Measurements from ENCODE around the gene SPATA7.
"Not testable (repeated sequence)": the region's sequence is repeated elsewhere in the genome, so short reads cannot be mapped to it uniquely, and the experiment has no call there.

SPATA7 gene, protein sequence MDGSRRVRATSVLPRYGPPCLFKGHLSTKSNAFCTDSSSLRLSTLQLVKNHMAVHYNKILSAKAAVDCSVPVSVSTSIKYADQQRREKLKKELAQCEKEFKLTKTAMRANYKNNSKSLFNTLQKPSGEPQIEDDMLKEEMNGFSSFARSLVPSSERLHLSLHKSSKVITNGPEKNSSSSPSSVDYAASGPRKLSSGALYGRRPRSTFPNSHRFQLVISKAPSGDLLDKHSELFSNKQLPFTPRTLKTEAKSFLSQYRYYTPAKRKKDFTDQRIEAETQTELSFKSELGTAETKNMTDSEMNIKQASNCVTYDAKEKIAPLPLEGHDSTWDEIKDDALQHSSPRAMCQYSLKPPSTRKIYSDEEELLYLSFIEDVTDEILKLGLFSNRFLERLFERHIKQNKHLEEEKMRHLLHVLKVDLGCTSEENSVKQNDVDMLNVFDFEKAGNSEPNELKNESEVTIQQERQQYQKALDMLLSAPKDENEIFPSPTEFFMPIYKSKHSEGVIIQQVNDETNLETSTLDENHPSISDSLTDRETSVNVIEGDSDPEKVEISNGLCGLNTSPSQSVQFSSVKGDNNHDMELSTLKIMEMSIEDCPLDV

DNA sequence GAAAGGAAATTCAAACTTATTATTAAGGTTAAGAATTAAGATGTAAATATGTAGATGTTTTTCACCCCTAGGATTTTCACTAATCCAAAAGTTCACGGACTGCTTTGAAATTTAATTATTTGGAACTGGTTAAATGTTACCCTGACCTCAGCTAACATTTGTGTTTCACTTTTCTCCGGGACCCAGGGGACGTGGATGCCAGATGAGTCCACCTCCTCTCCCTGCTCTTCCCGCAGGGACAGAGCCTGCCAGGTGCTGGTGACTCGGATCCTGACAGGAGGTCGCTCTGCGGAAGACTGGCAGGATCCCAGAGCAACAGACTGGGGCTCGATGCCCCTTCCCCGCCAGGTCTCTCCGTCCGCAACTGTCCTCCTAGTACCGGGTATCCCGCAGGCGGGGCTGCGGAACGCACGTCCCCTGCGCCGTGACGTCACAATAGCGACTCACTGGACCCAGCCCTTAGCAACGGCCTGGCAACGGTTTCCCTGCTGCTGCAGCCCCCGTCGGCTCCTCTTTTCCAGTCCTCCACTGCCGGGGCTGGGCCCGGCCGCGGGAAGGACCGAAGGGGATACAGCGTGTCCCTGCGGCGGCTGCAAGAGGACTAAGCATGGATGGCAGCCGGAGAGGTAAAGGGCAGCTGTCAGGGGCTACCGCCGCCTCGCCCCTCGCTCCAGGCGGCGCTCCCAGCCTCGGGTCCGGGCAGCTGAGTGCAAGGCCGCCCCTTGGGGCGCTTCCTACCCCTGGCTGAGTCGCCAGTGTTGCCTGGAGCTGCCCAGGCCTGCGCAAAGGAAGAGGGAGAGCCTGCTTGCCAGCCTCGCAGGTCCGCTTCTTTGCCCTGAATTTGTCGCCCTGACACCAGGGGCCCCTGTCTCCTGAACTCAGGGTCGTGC lies at the start of gene SPATA7:
SPATA7 (plus strand) TSS at position 446 of the 890 bp plus-strand sequence; CDS start at position 608, 162 bp downstream.
- DNase-seq: peak; percentile 90

- DNase-seq: no peak
These were observed 45.1 kb upstream of the SPATA7 start for GRCh38 chr14:88340357-88340756.

GRCh38 chr14:88342980-88343379 lies 42.5 kb upstream of the SPATA7 start:
- no peak for DNase-seq

- no peak for DNase-seq
These were observed 39.3 kb upstream of the SPATA7 start for GRCh38 chr14:88346048-88346639.

DNA sequence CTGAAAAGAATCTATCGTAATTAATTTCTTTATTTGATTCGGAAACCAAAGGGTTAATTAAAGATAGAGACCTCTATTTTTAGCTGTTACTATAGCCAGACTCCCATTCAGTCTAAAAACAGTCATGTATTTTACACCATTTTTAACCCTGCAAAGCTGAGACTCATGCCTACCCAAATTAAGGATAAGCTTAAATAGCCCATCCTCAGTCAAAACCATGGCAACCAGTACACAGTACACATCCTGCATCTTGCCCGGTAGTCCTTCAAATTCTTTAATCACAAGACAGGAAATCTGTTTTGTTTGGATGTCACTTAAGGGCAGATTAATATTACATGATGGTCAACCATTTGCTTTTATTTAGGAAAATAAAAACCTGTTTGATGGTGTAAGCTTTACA lies 36.9 kb upstream of the SPATA7 start:
- DNase-seq: no peak

- no peak for DNase-seq
These were observed 33.3 kb upstream of the SPATA7 start for GRCh38 chr14:88351966-88352691.

GRCh38 chr14:88352698-88353097 lies 32.8 kb upstream of the SPATA7 start:
- DNase-seq: no peak

- no peak for DNase-seq
These were observed 31.1 kb upstream of the SPATA7 start for GRCh38 chr14:88354358-88354757.

- no peak for DNase-seq
These were observed 26.0 kb upstream of the SPATA7 start for GRCh38 chr14:88359500-88359899.

- no peak for DNase-seq
These were observed 21.8 kb upstream of the SPATA7 start for GRCh38 chr14:88363644-88364043.

- no peak for DNase-seq
These were observed 20.6 kb upstream of the SPATA7 start for GRCh38 chr14:88364710-88365413.

DNA sequence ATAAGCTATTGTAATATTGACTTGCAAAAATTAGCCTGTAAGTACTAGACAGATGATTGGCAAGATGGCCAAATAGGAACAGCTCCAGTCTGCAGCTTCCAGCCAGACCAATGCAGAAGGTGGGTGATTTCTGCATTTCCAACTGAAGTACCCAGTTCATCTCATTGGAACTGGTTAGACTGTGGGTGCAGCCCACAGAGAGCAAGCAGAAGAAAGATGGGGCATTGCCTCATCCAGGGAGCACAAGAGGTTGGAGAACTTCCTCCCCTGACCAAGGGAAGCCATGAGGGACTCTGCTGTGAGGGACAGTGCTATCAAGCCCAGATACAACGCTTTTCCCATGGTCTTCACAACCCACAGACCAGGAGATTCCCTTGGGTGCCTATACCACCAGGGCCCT lies 16.0 kb upstream of the SPATA7 start:
- no peak for DNase-seq

- no peak for DNase-seq
These were observed 5.6 kb upstream of the SPATA7 start for GRCh38 chr14:88379706-88380343.

DNA sequence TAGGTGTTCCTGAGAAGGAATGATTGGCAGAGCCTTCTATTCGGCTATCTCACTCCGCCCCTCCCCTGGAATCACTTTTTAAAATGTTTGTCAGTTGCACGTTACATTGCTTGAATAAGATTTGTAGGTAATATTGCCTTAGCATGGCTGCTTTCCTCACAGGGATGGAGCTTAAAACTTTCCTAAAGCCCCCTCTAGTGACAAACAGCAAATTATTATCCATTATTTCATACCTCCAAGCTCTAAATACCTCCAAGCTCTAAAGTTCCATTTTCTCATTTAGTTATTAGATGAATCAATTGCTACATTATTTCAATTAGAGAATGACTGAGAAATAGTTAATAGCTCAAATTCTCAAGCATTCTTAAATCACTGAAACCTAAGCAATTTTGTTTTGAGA lies 5.1 kb upstream of the SPATA7 start:
- peak; percentile 59 for DNase-seq

GRCh38 chr14:88381634-88382033 lies 3.8 kb upstream of the SPATA7 start:
- not testable (repeated sequence) for DNase-seq

DNA sequence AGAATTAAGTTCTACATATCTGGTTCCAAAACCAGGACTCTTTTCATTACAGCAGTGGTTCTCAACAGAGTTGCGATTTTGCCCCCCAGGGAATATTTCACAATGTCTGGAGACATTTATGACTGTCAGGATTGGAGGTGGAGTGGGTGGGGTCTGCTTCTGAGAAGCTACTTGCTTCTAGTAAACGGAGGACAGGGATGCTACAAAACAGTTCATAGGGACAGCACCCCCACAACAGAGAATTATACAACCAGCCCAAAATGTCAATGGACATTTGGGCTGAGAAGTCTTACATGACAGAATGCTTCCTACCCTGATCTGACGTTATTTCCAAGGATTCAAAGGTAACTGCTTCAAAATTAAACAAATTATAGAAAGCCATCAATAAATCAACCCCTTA lies 739 bp upstream of the SPATA7 start:
- no peak for DNase-seq

DNA sequence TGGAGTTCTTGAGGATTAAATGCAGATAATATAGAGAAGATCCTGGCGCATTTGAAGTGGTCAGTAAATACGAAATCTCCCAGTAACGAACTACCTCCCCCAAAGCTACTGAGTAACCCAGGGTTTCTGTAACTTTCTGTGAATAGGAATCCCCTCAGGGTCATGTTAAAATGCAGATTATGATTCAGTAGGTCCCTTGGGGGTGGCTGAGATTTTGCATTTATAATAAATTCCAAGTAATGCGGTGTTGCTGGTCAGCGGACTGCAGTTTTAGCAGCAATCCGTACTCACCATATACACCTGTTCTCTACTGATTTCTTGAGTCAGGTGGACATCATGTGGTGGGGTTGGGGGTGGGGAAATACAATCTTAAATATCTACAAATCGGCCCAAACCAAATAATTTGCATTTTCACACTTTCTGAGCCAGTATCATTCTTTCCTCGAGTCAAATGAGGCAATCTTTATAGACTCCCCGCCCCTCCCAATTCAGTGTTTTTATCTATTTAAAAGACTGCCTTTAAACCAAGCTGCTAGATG lies 868 bp downstream of the SPATA7 start:
- no peak for DNase-seq

DNA sequence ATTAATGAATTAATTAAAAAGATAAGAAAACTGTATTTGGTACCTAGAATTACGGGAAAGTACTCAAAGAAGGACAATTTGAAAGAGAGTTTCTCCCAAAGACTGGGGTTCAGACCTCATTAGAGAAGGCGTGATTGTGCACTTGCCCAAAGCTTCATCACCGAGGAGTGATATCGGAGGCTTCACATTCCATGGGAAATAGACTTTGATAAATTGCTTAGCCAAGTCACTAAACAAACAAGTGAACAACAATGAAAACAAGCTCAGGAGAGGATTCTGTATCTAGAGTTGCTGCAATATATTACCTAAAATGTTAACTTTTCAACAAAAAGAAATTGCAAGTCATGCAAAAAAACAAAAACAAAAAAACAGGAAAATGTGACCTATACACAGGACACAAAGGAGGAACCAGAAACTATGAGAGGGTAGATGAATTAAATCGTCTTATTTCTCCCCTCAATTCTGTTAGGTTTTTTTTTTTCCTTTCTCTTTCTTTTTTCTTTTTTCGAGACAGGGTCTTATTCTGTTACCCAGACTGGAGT lies 3.4 kb downstream of the SPATA7 start:
- no peak for DNase-seq

GRCh38 chr14:88392609-88393008 lies 7.2 kb downstream of the SPATA7 start:
- no peak for DNase-seq

- no peak for DNase-seq
These were observed 25.6 kb downstream of the SPATA7 start for GRCh38 chr14:88411039-88411438.

DNA sequence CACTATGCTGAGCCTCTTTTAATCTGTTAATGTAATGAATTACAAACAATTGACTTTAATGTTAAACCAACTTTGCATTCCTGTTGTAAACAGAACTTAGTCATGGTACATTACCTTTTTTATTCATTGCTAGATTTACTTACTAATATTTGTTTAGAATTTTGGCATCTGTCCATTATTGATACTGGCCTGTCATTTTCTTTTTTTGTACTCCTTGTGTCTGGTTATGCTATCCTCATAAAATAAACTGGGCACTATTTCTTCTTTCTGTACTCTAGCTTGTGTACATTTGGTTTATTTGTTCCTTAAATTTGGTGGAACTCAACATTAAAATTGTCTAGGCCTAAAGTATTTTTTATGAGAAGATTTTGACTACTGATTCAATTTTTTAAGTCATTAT lies 32.1 kb downstream of the SPATA7 start:
- DNase-seq: no peak

All from NCI-H1694 treated with DMSO at 0.1 percent for 48 hours (cell line).